Breast epithelium (tissue), 3 donors: Measurements from ENCODE around the gene ATP2C2.

ENCODE experiments used
- CTCF ChIP-seq, 3 donors: fragments of 450-650 bp; IDR thresholded peaks; one replicate each; pipeline ENCODE4 v1.5.1; 2016 to 2017; ENCODE audit warnings: antibody characterized with exemption in 3 of 3, mild to moderate bottlenecking in 3 of 3, moderate library complexity in 3 of 3
- POLR2AphosphoS5 ChIP-seq, 3 donors: sonication (generic); formaldehyde crosslinking; IDR thresholded peaks; one replicate each; pipeline ENCODE4 v1.6.1; 2017; ENCODE audit warnings: antibody characterized with exemption in 3 of 3

DNA sequence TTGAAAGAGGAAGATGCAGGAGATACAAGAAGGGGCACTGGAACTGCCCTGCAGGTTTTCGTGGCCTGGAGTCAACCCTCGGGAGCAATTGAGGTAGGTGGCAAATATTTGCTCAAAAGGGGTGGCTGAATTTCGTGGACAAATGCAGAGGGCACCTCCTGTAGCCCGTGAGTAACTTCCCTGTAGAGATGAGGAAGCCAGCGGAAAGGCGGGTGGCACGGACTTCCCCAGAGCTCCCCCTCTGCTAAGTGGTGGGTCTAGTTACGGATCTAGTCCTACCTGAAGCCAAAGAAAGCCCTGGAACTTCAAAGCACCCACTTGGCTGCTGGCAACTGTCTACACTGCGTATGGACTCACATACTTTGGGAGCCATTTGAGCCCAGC is 1.0 kb upstream of the ATP2C2 start:
- TF ChIP-seq POLR2AphosphoS5 (IDR thresholded peaks at IDR 0.05) (no peak), CTCF (IDR thresholded peaks at IDR 0.05) (no peak)
